Measurements from ENCODE around the gene PAX7.

DNA sequence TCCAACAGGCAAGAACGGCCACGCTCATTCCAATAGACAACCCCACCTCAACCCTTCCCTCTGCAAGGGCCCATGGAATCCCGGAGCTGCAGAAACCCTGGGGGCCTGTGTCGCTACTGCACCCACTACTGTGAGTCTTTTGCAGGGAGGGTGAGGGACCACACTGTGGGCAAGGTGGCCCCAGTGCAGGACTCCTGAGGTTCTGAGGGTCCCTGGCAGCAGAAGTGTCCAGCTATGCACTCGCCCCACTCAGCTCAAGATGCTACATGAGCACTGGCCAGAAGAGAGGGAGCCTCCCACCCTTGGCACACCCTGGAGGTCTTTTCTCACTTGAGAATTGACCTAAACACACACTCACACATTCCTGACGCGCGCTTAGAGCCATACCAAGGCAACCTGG is 2.1 kb upstream of the PAX7 start:
- TF ChIP-seq EZH2phosphoT487 (IDR thresholded peaks at IDR 0.05; ENCODE audit: low read depth), result no peak
- TF ChIP-seq, protein P1, sequence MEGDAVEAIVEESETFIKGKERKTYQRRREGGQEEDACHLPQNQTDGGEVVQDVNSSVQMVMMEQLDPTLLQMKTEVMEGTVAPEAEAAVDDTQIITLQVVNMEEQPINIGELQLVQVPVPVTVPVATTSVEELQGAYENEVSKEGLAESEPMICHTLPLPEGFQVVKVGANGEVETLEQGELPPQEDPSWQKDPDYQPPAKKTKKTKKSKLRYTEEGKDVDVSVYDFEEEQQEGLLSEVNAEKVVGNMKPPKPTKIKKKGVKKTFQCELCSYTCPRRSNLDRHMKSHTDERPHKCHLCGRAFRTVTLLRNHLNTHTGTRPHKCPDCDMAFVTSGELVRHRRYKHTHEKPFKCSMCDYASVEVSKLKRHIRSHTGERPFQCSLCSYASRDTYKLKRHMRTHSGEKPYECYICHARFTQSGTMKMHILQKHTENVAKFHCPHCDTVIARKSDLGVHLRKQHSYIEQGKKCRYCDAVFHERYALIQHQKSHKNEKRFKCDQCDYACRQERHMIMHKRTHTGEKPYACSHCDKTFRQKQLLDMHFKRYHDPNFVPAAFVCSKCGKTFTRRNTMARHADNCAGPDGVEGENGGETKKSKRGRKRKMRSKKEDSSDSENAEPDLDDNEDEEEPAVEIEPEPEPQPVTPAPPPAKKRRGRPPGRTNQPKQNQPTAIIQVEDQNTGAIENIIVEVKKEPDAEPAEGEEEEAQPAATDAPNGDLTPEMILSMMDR (IDR thresholded peaks at IDR 0.05; ENCODE audit: low read depth, low read length), result no peak
